H1 (cell line): ENCODE measurements around the gene IGFALS. TPM values are rescaled to one million over a fixed set of nuclear protein-coding genes. Genes with fewer than 3 reads are reported as not detected.

Experiments
- CTCF ChIA-PET: fragments of 300-600 bp; sonication (Branson Sonifier 250); formaldehyde crosslinking; loops from one replicate; lab custom pipeline; 2021; ENCODE audit not compliant: partially characterized antibody; lab: Charles Lee
- POLR2A ChIA-PET: fragments of 300-600 bp; sonication (Branson Sonifier 250); formaldehyde crosslinking; loops from one replicate; lab custom pipeline; 2021; ENCODE audit warnings: inconsistent platforms; ENCODE audit not compliant: partially characterized antibody; lab: Charles Lee
- DNase-seq, 2 experiments: peaks; one replicate each; pipeline versions ENCODE4 v3.0.0 to v3.0.0-alpha.2; 2010 to 2022; ENCODE audit warnings: low spot score in 2 of 2, low read depth in 1 of 2, mixed read lengths in 1 of 2
- FAIRE-seq: peaks from 2 replicates; lab custom pipeline; 2011; peaks lifted over from hg19 to GRCh38; lab: Jason Lieb, UNC
- H2AFZ ChIP-seq: 2 replicates; pipeline ENCODE4 v1.8.1; 2012; ENCODE audit warnings: low read length, inconsistent platforms
- H2AK5ac ChIP-seq: 2 replicates; pipeline ENCODE4 v1.6.1; 2013; ENCODE audit warnings: low read depth, low read length
- H2BK120ac ChIP-seq: replicated peaks from 2 replicates; pipeline ENCODE3; 2013; ENCODE audit warnings: low read depth, low read length, inconsistent platforms
- H2BK12ac ChIP-seq: 2 replicates; pipeline ENCODE4 v1.6.1; 2013; ENCODE audit warnings: low read depth, low read length
- H2BK15ac ChIP-seq: 2 replicates; pipeline ENCODE4 v1.6.1; 2013; ENCODE audit warnings: low read length
- H2BK20ac ChIP-seq: 2 replicates; pipeline ENCODE4 v1.6.1; 2013; ENCODE audit warnings: low read length
- H2BK5ac ChIP-seq: 2 replicates; pipeline ENCODE4 v1.6.1; 2013; ENCODE audit warnings: low read depth, low read length
- H3K14ac ChIP-seq: 2 replicates; pipeline ENCODE4 v1.6.1; 2013; ENCODE audit warnings: inconsistent platforms; ENCODE audit not compliant: insufficient read length
- H3K18ac ChIP-seq: 2 replicates; pipeline ENCODE4 v1.6.1; 2013; ENCODE audit warnings: low read length; ENCODE audit errors: extremely low read depth
- H3K23ac ChIP-seq: 2 replicates; pipeline ENCODE4 v1.6.1; 2013; ENCODE audit warnings: inconsistent platforms; ENCODE audit not compliant: insufficient read length
- H3K23me2 ChIP-seq: 2 replicates; pipeline ENCODE4 v1.6.1; 2013; ENCODE audit warnings: low read depth, low read length
- H3K27ac ChIP-seq: 2 replicates; pipeline ENCODE4 v1.6.1; 2011; ENCODE audit warnings: low read depth, low read length, inconsistent platforms
- H3K27me3 ChIP-seq, 4 experiments: replicated peaks in 1 of 4; 1 replicate in 1 of 4; 2 replicates in 3 of 4; pipeline versions ENCODE4 v1.6.1 to v1.8.1; 2011 to 2013; ENCODE audit warnings: low read length in 3 of 4, mild to moderate bottlenecking in 3 of 4, inconsistent platforms in 2 of 4, mixed read lengths in 2 of 4, moderate library complexity in 1 of 4; ENCODE audit not compliant: control insufficient read depth in 3 of 4, insufficient read depth in 3 of 4; ENCODE audit errors: extremely low read depth in 1 of 4
- H3K36me3 ChIP-seq, 4 experiments: 2 replicates each; pipeline versions ENCODE4 v1.6.1 to v1.8.1; 2011 to 2013; ENCODE audit warnings: mild to moderate bottlenecking in 4 of 4, low read length in 3 of 4, moderate library complexity in 2 of 4, control low read depth in 1 of 4, inconsistent platforms in 1 of 4; ENCODE audit not compliant: insufficient read depth in 4 of 4, control insufficient read depth in 2 of 4
- H3K4ac ChIP-seq: replicated peaks from 2 replicates; pipeline ENCODE3; 2013; ENCODE audit warnings: low read length, low read depth, mixed read lengths, inconsistent platforms; ENCODE audit not compliant: insufficient read length
- H3K4me1 ChIP-seq, 4 experiments: replicated peaks in 1 of 4; 1 replicate in 1 of 4; 2 replicates in 3 of 4; pipeline versions ENCODE4 v1.6.1 to v1.8.1; 2011 to 2013; ENCODE audit warnings: low read length in 3 of 4, inconsistent platforms in 2 of 4, mixed read lengths in 1 of 4; ENCODE audit not compliant: insufficient read depth in 4 of 4, control insufficient read depth in 3 of 4
- H3K4me2 ChIP-seq, 2 experiments: 2 replicates each; pipeline versions ENCODE4 v1.6.1 to v1.8.1; 2011 to 2013; ENCODE audit warnings: low read depth in 2 of 2, low read length in 2 of 2, control low read depth in 1 of 2, inconsistent platforms in 1 of 2, mild to moderate bottlenecking in 1 of 2; ENCODE audit not compliant: insufficient read depth in 1 of 2
- H3K4me3 ChIP-seq, 4 experiments: fragments of 200-600, 300-600 bp in 1 of 4; sonication (generic), shearing (Covaris generic), sonication (Bioruptor Twin) in 1 of 4; 2 replicates each; pipeline versions ENCODE4 v1.5.1 to v1.8.1; 2011 to 2016; ENCODE audit warnings: low read length in 4 of 4, low read depth in 3 of 4, control low read depth in 2 of 4, inconsistent platforms in 2 of 4, mild to moderate bottlenecking in 2 of 4, mixed read lengths in 1 of 4, moderate library complexity in 1 of 4; ENCODE audit not compliant: insufficient read depth in 2 of 4; ENCODE audit errors: extremely low read depth in 1 of 4
- H3K56ac ChIP-seq: replicated peaks from 2 replicates; pipeline ENCODE3; 2013; ENCODE audit warnings: low read depth, mild to moderate bottlenecking, mixed read lengths, low read length, inconsistent platforms; ENCODE audit not compliant: insufficient read length
- H3K79me1 ChIP-seq: 2 replicates; pipeline ENCODE4 v1.6.1; 2013; ENCODE audit warnings: low read depth, low read length, control low read depth
- H3K79me2 ChIP-seq, 2 experiments: 2 replicates each; pipeline versions ENCODE4 v1.6.1 to v1.8.1; 2012 to 2013; ENCODE audit warnings: low read length in 2 of 2, mild to moderate bottlenecking in 2 of 2, inconsistent platforms in 1 of 2; ENCODE audit not compliant: insufficient read depth in 2 of 2, control insufficient read depth in 1 of 2
- H3K9ac ChIP-seq, 4 experiments: replicated peaks in 1 of 4; 1 replicate in 1 of 4; 2 replicates in 3 of 4; pipeline versions ENCODE4 v1.6.1 to v1.8.1; 2011 to 2013; ENCODE audit warnings: low read depth in 3 of 4, low read length in 3 of 4, control low read depth in 2 of 4, mild to moderate bottlenecking in 2 of 4, moderate library complexity in 2 of 4, inconsistent platforms in 1 of 4; ENCODE audit errors: extremely low read depth in 1 of 4
- H3K9me3 ChIP-seq, 2 experiments: 2 replicates each; pipeline versions ENCODE4 v1.6.1 to v1.8.1; 2012 to 2013; ENCODE audit warnings: mild to moderate bottlenecking in 2 of 2, moderate library complexity in 2 of 2, control low read depth in 1 of 2, inconsistent platforms in 1 of 2, low read depth in 1 of 2, low read length in 1 of 2, mixed read lengths in 1 of 2; ENCODE audit not compliant: insufficient read depth in 2 of 2
- H4K20me1 ChIP-seq, 2 experiments: replicated peaks in 1 of 2; 2 replicates each; pipeline versions ENCODE3 to v1.8.1; 2011 to 2013; ENCODE audit warnings: inconsistent platforms in 2 of 2, low read length in 2 of 2, mild to moderate bottlenecking in 1 of 2; ENCODE audit not compliant: insufficient read depth in 2 of 2, control insufficient read depth in 1 of 2
- H4K5ac ChIP-seq: 2 replicates; pipeline ENCODE4 v1.6.1; 2013; ENCODE audit warnings: low read length, low read depth, mixed read lengths, inconsistent platforms; ENCODE audit not compliant: insufficient read length
- H4K8ac ChIP-seq: 2 replicates; pipeline ENCODE4 v1.8.0; 2013; ENCODE audit warnings: mild to moderate bottlenecking, moderate library complexity, low read length, inconsistent platforms; ENCODE audit not compliant: insufficient read depth; ENCODE audit errors: extremely low read depth
- H4K91ac ChIP-seq: replicated peaks from 2 replicates; pipeline ENCODE3; 2013; ENCODE audit warnings: low read length, mixed read lengths, inconsistent platforms; ENCODE audit not compliant: insufficient read length
- ATF2 ChIP-seq: IDR thresholded peaks from 2 replicates; pipeline ENCODE4 v1.6.1; 2012; ENCODE audit warnings: low read length, inconsistent platforms
- RXRA ChIP-seq: IDR thresholded peaks from 2 replicates; pipeline ENCODE4 v1.6.1; 2011; ENCODE audit warnings: low read depth, mild to moderate bottlenecking, low read length, moderate library complexity; ENCODE audit not compliant: insufficient read depth
- WGBS, 2 experiments: shearing (Covaris generic) in 1 of 2; methylation state at CpG; one replicate each; pipeline versions ENCODE4 v1.1.6 to v1.1.7; 2013 to 2015; ENCODE audit warnings: low lambda C conversion rate in 2 of 2, mixed read lengths in 2 of 2, inconsistent platforms in 1 of 2, low coverage in 1 of 2, missing lambda C conversion rate in 1 of 2; ENCODE audit not compliant: insufficient replicate concordance in 2 of 2, insufficient coverage in 1 of 2, insufficient read length in 1 of 2; ENCODE audit errors: extremely low coverage in 1 of 2, missing lambda C conversion rate in 1 of 2; 5-methylcytosine and 5-hydroxymethylcytosine counted together
- polyA plus RNA-seq, 7 experiments: library from polyadenylated mRNA; depleted of rRNA in 3 of 7; stranded (reverse) in 5 of 7; unstranded in 2 of 7; fragments of >200 nt in 5 of 7; fragments of 200-250 nt in 2 of 7; gene quantifications; 1 replicate in 5 of 7; 2 replicates in 1 of 7; 4 replicates in 1 of 7; pipeline versions ENCODE4 v1.2.1 to v1.2.3, GENCODE V29; 2011 to 2013; ENCODE audit warnings: missing spikeins in 2 of 7, mixed read lengths in 2 of 7
- total RNA-seq: library from RNA; stranded (reverse); fragmentation: NEBNext Ultra II Directional; extraction: Animal tissue kit (Norgen Biotek cat#: 25700); gene quantifications from 2 replicates; pipeline ENCODE4 v1.2.1, GENCODE V29; 2021

The IGFALS gene
- total and polyA plus RNA-seq, 2 of the 8 experiments (the other 6 are each of a cell fraction or from before 2014, with no cell fraction given), result not detected

DNA sequence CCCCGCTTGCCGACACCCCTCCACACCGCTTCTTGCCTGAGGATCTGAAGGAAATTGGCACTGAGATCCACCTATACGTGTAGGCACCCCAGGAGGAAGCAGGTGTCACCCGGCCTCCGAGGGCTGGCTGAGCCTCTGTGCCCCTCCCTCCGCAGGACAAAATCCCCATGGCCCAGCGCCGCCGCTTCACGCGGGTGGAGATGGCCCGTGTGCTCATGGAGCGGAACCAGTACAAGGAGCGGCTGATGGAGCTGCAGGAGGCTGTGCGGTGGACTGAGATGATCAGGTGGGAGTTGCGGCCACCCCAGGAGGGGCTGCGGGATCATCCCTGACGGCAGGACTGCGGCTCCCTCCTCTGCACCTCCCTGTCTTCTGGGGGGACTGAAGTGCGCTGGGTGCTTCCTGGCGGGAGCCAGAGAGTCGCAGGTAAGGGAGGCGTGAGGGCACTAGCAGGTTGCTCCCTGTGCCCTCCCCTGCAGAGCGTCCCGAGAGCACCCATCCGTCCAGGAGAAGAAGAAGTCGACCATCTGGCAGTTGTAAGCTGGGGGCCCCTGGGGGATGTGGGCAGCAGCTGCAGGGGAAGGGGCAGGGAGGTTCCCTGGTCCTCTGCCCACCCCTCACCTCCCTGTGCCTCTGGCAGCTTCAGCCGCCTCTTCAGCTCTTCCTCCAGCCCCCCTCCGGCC is 31.2 kb downstream of the IGFALS start:
- peaks cover 1 to 10% of the 10 kb centered on the region in 2 experiments for H4K20me1 ChIP-seq
- H3K4ac ChIP-seq, result no peak overlapping the region
- H3K79me1 ChIP-seq, result no peaks in the 10 kb centered on the region
- no peak overlapping the region for H4K5ac ChIP-seq
- no peak overlapping the region for H2BK15ac ChIP-seq
- ChIA-PET POLR2A (interaction anchor here (0.9 to 13.5 kb wide), 6 partner anchors 8 to 203 kb away, joined by 3 to 246 read pairs (median 10); partner anchors contain the start of genes EME2, MRPS34, NUBP2 and RPS2), CTCF (interaction anchor here (0.7 to 3.3 kb wide), 5 partner anchors 12 to 57 kb away, joined by 3 to 21 read pairs (median 13); partner anchors contain the start of gene MAPK8IP3)
- no peak overlapping the region for H3K4me2 ChIP-seq
- H3K27ac ChIP-seq, result no peak overlapping the region
- H4K91ac ChIP-seq, result no peak overlapping the region
- H2BK20ac ChIP-seq, result no peak overlapping the region
- no peak overlapping the region for H3K4me3 ChIP-seq
- H3K18ac ChIP-seq, result no peak overlapping the region
- no peak overlapping the region; a peak in 2 of 7 replicates for H3K9ac ChIP-seq
- H3K79me2 ChIP-seq, result no peaks in the 10 kb centered on the region; a peak in 1 of 4 replicates
- DNase-seq, result no peak
- H2BK120ac ChIP-seq, result no peak overlapping the region
- H2BK5ac ChIP-seq, result no peak overlapping the region
- no peak overlapping the region for H3K56ac ChIP-seq
- H3K36me3 ChIP-seq, result peaks cover 2 to 23% (median 7%) of the 10 kb centered on the region in 4 experiments; a peak in 4 of 8 replicates
- H3K23ac ChIP-seq, result no peak overlapping the region
- H3K9me3 ChIP-seq, result no peaks in the 10 kb centered on the region; a peak in 1 of 4 replicates
- no peak overlapping the region for H4K8ac ChIP-seq
- H3K4me1 ChIP-seq, result peaks cover 0 to 13% (median 7%) of the 10 kb centered on the region in 4 experiments; a peak in 5 of 7 replicates
- H3K23me2 ChIP-seq, result no peaks in the 10 kb centered on the region; the same call in 1 of the 2 replicates
- H2BK12ac ChIP-seq, result no peak overlapping the region
- no peak overlapping the region for H3K14ac ChIP-seq
- FAIRE-seq, result no peak
- WGBS, 2 experiments, result 93% methylated on average over 23 of the region's 30 CpGs; no CpG with 5 or more reads in 1 of the 2 experiments
- no peak overlapping the region for H2AK5ac ChIP-seq
- H2AFZ ChIP-seq, result no peak overlapping the region
- H3K27me3 ChIP-seq, result no peaks in the 10 kb centered on the region; a peak in 1 of 7 replicates
- TF ChIP-seq ATF2, result no peak
- no peak for TF ChIP-seq RXRA
